KG1 (cell line): ENCODE measurements around the gene ABCA3.

Experiments used
- DNase-seq: peaks from one replicate; lab custom pipeline; 2025; lab: John Stamatoyannopoulos, UW

ABCA3 gene

DNA sequence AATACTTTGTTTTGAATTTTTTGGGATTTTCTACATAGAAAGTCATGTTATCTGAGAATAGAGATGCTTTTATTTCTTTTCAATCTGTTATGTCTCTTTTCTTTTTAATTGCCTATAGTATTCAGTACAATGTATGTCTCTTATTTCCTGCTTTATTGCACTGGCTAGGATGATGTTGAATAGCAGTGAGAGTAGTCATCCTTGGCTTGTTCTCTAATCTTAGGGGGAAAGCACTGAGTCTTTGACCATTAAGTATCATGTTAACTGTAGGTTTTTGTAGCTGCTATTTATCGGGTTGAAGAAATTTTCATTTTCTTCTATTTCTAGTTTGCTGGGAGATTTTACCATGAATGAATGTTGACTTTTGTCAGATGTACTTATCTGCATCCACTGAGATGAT, 10.0 kb upstream of the ABCA3 start:
- no peak for DNase-seq

DNA sequence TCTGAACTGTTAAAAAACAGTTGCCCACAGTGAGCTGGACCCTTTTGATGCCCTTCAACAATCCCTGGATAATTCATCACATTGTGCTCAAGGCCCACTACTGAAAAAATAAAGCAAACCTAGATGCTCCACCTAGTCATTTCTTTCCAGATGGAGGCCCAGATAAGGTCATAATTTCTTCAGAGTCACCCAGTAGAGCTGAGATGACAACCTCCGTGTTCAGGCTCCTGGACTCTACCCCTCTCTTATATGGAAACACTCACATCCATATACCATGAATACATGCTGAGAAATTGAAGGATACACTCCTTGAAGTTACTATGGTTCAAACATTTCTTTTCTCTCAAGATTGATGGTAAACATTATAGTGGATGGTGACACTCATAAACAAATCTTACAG, 2.7 kb upstream of the ABCA3 start:
- no peak for DNase-seq

DNA sequence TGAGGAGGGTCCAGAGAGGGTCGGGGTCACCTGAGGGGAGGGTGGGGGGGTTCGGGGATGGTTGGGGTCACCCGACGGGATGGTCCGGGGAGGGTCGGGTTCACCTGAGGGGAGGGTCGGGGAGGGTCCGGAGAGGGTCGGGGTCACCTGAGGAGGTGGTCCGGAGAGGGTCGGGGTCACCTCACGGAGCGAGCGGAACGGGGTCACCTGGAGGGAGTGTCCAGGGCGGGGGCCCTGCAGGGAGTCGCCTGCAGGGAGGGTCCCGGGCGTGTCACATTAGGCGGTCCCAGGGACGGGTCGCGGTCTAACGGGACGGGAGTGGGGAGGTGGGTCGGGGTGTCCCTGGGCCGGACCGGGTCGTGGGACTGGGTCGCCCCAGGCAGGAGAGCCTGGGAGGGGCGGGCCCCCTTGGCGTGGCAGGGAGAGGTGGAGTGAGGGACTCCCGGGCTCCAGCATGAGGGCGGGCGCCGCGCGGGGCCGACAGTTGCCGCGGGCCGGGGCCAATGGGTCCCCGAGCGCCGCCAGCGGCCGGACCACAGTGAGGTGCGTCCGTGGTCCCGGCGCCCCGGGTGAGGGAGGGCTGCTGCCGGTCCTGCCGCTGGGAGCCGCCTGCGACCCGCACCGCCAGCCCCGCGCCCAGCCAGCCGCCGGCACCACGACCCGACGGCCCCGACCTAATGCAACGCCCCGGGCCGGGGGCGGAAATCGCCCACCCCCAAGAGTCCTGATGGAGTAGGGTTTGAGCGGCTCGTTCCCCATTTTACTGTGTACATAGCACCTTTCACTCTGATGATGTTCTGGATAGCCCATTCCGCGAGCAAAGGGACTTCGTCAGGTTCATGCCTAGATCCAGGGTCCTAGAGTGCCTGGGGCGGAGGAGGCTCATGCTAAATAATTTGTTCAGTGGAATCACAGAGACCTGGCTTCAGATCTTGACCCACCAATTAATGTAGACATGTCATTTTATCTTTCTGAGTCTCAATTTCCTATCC, 1.2 kb upstream of the ABCA3 start:
- DNase-seq: no peak

DNA sequence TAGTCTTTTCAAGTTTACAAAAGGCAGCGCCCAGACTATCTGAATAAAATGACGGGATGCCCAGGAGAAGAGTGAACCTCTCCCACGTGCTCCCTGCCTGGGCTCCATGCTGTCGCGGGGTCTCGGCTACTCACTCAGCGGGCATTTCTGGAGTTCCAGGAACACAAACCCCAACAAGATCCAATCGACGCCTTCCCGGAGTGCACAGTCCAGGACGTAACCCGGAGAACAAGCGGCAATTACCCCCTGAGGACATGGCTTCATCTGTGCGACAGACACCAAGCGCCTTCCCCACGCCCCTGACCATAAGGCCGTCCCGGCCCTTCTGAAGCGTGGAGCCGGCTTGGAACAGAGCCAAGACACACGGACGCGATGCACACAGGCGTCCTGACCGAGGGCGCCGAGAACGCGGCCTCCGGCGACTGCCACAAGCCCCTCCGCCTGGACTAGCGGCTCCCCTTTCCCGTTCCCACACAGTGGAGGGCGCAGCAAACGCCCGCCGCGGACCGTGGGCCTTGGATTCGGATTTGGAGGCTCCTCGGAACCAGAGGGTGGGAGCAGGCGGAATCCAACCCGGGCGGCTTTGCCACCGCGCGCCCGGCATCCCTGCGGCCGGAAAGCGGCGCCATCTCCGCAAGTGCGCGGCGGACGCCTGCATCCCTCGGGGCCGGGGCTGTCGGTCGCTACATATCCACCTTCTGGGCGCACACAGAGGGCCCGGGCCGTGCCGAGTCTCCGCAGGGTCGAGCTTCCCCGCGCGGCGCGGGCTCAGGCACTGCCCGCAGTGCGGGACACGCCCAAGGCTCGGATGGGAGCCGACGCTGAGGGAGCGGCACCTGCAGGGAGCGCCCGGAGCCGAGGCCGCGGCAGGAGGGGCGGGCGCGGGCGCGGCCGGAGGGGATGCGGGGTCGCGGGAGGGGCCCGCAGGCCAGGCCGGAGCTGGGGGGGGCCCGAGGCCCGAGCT, 725 bp downstream of the ABCA3 start:
- DNase-seq: no peak

DNA sequence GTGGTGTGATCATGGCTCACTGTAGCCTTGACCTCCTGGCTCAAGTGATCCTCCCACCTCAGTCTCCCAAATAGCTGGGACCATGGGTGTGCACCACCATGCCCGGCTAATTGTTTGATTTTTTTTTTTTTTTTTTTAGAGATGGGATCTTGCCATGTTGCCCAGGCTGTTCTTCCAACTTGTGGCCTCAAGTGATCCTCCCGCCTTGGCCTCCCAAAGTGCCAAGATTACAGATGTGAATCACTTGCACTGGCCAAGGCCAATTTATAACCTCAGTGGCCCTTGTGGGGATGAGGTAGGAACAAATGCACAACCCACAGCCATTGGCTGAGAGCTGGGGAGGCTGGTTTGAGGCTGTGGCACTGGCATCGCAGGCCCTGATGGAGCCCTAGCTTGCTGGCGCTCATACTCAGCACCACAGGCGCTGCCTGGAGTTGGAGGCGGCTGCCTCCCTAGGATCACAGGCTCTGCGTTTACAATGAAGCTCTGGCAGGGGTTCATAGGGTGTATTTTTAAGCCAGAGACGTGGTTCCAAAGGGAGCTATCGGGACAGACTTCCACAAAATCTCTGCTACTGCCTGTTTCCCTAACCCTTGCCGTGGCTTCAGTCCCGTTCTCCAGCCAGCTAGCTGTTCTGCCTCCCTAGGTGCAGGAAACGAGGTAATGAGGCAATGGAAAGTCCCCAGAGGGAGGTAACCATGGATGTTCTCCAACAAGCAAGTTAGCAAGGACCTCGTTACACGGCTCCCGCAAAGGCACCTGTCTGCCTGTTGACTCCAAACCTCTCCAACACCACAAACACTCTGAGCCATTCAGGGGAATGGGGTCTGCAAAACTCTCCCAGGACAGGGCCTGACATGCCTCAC, 2.9 kb downstream of the ABCA3 start:
- DNase-seq: no peak

DNA sequence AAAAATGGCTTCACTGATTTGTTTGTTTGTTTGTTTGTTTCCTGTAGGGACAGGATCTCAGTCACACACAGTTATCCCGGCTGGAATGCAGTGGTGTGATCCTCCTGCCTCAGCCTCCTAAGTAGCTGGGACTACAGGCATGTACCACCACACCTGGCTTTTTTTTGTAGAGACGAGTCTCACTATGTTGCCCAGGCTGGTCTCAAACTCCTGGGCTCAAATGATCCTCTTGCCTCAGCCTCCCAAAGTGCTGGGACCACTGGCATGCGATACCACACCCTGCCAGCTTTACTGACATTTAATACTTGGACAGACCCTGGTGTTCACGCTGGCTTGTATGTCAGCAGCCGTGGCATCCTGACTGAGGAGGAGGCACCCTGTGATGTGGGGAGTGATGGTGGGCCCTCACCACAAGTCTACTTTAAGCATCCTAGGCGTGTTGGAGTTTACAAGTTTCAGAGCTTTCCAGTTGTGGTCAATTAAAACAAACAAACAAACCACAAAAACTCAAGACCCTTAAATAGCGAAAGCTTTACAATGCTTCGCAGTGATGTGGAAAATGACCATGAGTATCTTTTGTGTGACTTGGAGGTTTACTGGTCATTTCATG, 5.1 kb downstream of the ABCA3 start:
- DNase-seq: no peak

DNA sequence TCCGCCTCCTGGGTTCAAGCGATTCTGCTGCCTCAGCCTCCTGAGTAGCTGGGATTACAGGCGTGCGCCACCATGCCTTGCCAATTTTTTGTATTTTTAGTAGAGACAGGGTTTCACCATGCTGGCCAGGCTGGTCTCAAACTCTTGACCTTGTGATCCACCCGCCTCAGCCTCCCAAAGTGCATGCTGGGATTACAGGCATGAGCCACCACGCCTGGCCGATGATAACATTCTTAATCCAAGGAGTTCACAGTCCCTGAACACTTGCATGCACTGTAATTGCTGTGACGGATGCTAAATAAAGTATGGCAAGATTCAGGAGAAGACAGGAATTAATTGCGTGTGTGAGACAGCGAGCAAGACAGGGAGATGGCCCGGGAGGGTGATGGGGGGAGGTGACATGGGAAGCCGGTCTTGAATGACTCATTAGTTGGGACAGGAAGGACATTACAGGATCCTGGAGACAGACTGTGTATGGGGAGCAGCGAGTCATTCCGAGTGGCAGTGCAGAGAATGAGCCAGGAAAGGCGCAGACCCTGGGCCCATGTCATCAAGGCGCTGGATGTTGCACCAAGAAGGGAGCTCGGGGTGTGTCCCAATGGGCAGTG, 6.7 kb downstream of the ABCA3 start:
- no peak for DNase-seq

DNA sequence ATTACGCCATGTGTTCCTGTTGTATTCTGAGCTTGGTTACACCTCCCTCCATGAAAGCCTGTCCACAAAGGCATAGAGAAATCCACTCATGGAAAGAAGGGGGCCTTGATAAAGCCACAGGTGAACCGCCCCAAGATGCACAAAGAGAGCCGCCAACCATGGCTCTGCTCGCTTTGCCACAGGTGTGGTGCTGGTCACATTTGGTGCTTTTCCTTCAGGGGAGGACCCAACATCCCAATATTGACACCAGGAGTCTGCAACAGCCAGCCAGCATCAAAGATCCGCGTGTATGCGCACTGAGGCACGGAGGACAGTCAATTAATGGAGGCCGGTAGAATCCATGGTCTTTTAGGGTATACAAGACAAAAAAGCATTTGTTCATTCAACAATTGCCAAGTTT, 7.3 kb downstream of the ABCA3 start:
- DNase-seq: no peak

DNA sequence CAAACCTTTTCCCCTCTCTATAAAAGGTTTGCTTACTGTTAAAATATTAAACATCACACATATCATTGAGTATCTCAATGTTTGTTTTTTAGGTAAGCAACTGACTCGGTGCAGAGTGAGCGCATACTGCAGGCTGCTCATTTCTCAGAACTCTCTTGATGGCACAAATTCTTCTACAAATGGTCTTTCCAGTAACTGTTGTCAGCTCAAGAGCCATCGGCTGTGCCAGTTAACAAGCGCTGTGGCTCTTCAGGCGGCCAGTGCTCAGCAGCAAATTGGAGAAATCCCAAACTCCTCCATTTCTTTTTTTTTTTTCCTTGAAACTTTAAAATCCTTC, 8.6 kb downstream of the ABCA3 start:
- no peak for DNase-seq

DNA sequence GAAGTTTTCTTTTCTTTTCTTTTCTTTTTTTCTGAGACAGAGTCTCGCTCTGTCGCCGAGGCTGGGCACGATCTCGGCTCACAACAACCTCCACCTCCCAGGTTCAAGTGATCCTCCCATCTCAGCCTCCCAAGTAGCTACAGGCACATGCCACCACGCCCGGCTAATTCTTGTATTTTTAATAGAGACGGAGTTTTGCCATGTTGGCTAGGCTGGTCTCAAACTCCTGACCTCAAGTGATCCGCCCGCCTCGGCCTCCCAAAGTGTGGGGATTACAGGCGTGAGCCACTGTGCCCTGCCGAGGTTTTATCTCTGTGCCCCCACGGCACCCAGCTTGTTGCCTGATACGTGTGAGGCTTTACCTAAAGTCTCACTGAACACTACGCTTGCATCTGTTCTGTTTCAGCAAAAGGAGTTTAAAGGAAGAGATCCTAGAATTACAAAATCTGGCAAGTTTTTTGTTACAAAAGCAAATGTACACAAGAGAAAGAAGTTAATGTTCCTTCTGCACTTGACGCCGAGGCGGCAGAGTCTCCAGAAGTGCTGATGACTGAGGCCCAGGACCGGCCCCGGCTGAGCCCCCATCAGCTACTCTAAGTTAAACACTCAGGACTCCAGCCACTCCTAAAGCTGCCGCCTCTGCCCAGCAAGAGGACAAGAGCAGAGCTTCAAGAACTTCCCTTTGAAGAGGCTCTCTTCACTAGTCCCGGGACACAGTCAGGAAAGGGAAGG, 9.2 kb downstream of the ABCA3 start:
- DNase-seq: no peak

DNA sequence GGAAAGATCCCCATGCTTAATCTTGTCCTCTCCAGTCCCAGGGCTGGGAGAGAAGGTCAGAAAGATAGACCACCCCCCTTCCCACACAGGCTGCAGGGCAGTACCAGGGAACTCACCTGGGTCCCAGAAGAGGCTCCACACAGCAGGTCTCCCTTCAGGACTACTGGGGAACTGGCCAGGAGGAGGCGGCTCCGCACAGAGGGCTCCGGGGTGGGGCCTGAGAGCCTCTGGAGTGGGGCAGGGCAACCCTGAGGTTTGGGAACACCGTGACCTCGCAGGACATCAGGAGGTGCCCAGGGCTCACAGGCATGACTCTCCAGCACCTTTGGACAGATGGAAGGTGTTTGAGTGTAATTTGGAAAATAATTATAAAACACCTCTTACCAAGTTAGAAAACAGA, 11.0 kb downstream of the ABCA3 start:
- no peak for DNase-seq

DNA sequence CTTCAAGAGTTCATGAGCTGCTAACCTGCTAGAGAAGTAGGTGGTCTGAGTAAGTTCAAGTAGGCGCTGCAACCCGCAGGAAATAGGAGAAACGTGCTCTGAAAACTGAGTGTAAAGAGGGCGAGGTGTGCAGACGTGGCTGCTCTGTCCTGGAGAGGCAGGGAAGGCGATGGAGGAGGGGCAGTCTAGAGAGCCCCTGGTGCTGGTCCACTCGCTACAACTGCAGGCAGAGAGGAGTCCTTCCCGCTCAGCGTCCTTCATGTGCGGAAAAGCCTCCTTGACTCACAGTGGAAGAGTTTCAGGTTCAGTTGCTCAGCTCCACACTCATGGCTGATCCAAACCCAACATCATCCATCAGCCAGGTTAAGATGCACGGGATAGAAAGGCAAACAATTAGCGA, 12.1 kb downstream of the ABCA3 start:
- DNase-seq: no peak

DNA sequence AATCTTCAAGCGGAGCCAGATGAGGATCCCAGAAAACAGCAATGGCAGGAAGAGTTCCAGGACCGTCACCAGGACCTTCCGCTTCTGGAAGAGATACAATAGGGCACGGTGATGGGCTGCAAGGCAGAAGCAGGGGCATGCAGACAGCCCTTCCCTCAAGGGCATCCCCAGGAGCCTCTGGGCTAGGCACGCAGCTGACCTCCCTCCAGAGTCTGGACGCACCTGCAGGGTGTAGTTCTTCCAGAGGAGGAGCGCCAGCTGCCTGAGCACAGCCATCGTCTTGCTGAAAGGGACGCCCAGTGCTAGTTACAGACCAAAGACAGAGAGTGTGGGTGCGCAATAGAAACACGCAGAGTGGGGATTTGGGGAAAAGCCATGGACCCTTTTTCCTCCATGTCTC, 14.3 kb downstream of the ABCA3 start:
- no peak for DNase-seq

DNA sequence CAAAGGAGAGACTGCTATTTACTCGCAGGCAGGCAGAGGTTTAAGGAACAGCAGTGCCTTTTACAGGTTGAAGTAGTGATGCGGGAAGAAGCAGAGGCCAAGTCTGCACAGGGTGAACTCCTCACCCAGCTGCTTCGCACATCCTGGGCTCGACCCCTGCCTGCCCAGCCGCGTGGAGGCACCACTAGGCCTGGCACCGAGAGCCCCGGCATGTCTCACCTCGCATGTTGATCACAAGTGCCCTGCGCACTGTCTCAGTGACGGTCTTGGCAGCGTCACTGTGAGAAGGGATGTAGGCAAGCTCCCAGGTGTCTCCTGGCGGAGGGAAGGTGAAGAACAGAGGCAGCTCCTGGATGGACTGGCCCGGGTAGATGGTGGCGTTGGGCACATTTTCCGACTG, 14.7 kb downstream of the ABCA3 start:
- no peak for DNase-seq

DNA sequence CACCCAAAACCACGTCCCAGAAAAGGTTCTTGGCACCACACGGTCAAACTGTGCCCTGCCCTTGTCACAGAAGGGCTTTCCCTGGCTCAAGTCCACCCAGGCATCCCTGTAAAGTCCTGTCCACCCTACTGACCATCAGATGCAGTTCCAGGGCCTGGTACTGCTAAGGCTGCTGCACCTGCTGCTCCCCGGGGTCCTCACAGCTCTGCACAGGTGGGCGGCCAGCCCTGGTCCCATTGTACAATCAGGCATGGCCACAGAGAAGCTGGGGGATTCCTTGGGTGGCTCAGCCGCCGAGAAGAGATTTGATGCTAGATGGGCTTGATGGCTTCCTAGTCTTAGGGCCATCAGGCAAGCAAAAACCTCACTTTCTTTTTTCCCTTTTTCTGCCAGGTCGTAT, 15.3 kb downstream of the ABCA3 start:
- no peak for DNase-seq

DNA sequence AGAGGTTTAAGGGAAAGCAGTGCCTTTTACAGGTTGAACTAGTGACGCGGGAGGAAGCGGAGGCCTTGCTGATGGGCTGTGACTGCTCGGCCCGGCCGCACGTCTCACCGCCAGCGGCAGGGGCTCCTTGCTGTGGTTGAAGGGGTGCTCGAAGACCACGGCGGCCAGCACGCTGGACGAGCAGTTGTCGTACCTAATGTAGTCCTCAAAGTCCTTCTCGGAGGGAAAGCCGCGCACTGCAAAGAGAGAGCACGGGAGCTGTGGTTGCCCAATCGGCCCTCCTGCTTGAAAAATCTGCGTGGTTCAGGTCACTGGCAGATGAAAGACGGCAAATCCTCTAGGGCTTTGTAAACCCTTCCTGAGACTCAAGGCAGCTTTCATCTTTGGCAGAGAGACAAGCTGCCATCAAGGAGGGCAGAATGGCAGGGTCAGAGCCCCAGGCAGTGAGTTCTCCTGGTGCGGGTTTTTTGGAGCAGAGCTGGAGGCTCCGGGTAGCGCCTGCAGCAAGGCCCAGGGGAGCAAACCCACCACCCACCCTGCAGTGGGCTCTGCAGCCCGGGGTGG, 16.1 kb downstream of the ABCA3 start:
- no peak for DNase-seq

DNA sequence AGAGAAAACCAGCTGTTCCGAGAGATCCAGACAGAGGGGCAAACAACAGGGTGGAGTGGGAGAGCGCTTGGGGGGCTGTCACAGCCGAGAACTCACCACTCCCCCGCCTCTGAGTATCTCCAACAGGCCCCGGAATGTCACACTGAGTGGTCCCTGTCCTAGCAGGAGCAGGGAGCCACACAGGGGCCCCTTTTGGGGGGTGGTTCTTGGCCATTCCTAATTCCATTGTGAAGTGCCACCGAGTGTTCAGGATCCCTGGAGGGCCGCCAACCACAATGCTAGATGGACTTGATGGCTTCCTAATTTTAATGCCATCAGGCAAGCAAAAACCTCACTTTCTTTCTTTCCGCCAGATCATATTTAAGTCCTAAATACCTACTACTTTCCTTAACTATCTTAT, 16.8 kb downstream of the ABCA3 start:
- DNase-seq: no peak

DNA sequence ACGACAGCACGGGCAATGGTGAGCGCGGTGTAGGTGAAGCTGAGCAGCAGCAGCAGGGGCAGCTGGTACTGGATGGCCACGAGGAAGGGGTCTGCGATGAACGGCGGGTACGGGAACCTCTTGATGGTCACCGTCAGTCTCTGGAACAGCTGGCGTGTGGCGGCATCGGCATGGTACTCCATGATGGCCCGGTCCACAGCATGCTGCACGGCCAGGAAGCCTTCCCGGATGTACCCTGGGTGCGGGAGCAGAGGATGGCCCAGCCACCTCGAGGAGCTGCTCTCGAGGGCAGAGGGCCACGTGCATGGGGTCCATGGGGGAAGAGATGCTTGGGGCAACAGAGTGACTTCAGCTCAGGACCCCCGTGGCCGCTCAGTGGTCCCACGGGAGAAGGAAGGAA, 20.9 kb downstream of the ABCA3 start:
- no peak for DNase-seq

DNA sequence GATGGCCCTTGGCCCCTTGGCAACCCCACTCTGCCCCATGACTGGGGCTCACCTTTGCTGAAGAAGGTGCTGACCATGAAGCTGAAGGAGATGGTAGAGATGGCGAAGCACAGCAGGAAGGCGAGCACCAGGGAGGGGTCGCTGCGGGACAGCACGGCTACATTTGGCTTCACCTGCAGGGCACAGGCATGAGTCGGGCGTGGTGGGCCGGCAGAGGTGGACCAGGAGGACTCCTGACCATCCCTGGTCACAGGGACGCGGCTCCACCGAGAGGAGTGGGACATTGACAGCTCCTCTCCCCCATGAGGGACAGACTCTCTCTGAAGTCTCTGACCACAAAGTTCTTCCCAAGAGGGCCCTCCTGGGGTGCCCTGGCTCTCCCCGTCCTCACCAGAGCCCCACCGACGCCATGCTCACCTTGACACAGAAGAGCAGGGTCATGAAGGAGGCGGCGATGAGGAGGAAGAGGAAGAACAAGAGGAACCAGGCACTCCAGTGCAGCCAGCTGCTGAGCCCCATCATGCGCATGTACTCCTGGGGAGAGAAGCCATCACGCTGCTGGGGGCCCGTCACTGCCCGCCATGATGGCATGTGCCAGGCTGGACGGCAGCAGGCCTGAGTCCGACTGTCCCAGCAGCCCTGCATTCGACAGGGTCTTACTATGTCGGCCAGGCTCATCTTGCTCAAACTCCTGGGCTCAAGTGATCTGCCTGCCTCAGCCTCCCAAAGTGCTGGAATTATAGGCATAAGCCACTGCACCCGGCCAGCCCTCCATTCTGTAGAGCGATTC, 23.1 kb downstream of the ABCA3 start:
- DNase-seq: no peak
